Activated CD4-positive, alpha-beta memory T cell treated with anti-CD3 and anti-CD28 coated beads for 36 hours (primary cell): ENCODE results near the gene GAL3ST3. TPM values are rescaled to one million over a fixed set of nuclear protein-coding genes. Genes with fewer than 3 reads are reported as not detected.

Experiments
- CTCF ChIA-PET: fragments of 350-600 bp; sonication (Branson Sonifier 250); formaldehyde crosslinking; loops from one replicate; lab custom pipeline; 2021; ENCODE audit warnings: antibody characterized with exemption, inconsistent platforms; lab: Charles Lee
- POLR2A ChIA-PET: fragments of 350-600 bp; sonication (Branson Sonifier 250); formaldehyde crosslinking; loops from one replicate; lab custom pipeline; 2021; ENCODE audit warnings: antibody characterized with exemption; lab: Charles Lee
- DNase-seq: peaks from one replicate; pipeline ENCODE4 v3.0.0-alpha.2; 2020
- H3K27ac Mint-ChIP-seq: one replicate; pipeline ENCODE4 v1.8.0; 2021; ENCODE audit warnings: mixed read lengths
- H3K27me3 Mint-ChIP-seq: one replicate; pipeline ENCODE4 v1.8.0; 2021; ENCODE audit warnings: mixed read lengths
- H3K36me3 Mint-ChIP-seq: one replicate; pipeline ENCODE4 v1.8.0; 2021; ENCODE audit warnings: mixed read lengths
- H3K4me1 Mint-ChIP-seq: one replicate; pipeline ENCODE4 v1.8.0; 2021; ENCODE audit warnings: low read depth, mixed read lengths
- H3K4me3 Mint-ChIP-seq: one replicate; pipeline ENCODE4 v1.8.0; 2021; ENCODE audit warnings: mild to moderate bottlenecking, mixed read lengths
- H3K9me3 Mint-ChIP-seq: one replicate; pipeline ENCODE4 v1.8.0; 2021; ENCODE audit warnings: mixed read lengths
- intact Hi-C: fragments of 100-400 bp; cut with micrococcal nuclease; formaldehyde crosslinking; loops from one replicate; pipeline ENCODE4 v1.15.1; 2023
- total RNA-seq, 2 experiments: library from RNA; stranded (reverse); gene quantifications; one replicate each; pipeline ENCODE4 v1.2.3, GENCODE V29; 2021

The GAL3ST3 gene
- total RNA-seq, 2 experiments from 2014 or later = not detected

- H3K4me1 Mint-ChIP-seq = peaks cover 22% of the 10 kb centered on the region
- intact Hi-C loops = no loop called here
- no peak overlapping the region for H3K4me3 Mint-ChIP-seq
- no peaks in the 10 kb centered on the region for H3K36me3 Mint-ChIP-seq
- ChIA-PET POLR2A (no interaction called here), CTCF (interaction anchor here (1.8 to 2.2 kb wide), 2 partner anchors 136 to 309 kb away, joined by 6 to 11 read pairs; partner anchors contain the start of gene KAT5)
- DNase-seq = peak; percentile 56
- no peaks in the 10 kb centered on the region for H3K9me3 Mint-ChIP-seq
- H3K27me3 Mint-ChIP-seq = peaks cover 6% of the 10 kb centered on the region
- H3K27ac Mint-ChIP-seq = no peak overlapping the region
These were observed 28.2 kb downstream of the GAL3ST3 start for GRCh38 chr11:66020618-66021357.

GRCh38 chr11:66020212-66020611 lies 28.7 kb downstream of the GAL3ST3 start:
- Mint-ChIP-seq H3K4me3 (no peak overlapping the region), H3K27me3 (peaks cover 6% of the 10 kb centered on the region), H3K4me1 (peaks cover 22% of the 10 kb centered on the region), H3K27ac (no peak overlapping the region), H3K36me3 (no peaks in the 10 kb centered on the region), H3K9me3 (no peaks in the 10 kb centered on the region)
- DNase-seq = no peak
- intact Hi-C loops = no loop called here
- POLR2A ChIA-PET = no interaction called here
- CTCF ChIA-PET = interaction anchor here (1.8 kb wide), 1 partner anchor 136 kb away, joined by 6 read pairs; no protein-coding TSS in a partner anchor

DNA sequence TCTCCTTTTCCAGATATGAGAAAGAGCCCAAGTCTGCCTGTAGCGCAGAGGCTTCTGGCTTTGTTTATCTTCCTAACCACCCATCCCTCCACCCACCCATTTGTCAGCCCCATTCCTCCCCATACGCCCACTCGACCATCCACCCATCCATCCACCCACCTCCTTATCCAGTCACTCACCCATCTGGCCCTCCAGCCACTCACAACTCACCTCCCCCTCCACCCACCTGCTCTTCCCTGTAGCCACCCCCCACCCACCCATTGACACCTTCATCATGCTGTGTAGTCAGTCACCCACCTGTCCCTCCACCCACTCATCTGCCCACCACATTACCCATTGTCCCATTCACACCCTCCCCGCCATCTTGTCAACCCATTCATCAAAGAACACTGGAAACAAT lies 31.6 kb downstream of the GAL3ST3 start:
- no peaks in the 10 kb centered on the region for H3K9me3 Mint-ChIP-seq
- CTCF ChIA-PET = no interaction called here
- no peak overlapping the region for H3K27ac Mint-ChIP-seq
- POLR2A ChIA-PET = no interaction called here
- no peaks in the 10 kb centered on the region for H3K36me3 Mint-ChIP-seq
- no peak for DNase-seq
- H3K4me3 Mint-ChIP-seq = no peak overlapping the region
- intact Hi-C loops = no loop called here
- H3K4me1 Mint-ChIP-seq = peaks cover 18% of the 10 kb centered on the region
- peaks cover 14% of the 10 kb centered on the region for H3K27me3 Mint-ChIP-seq

- no peaks in the 10 kb centered on the region for H3K36me3 Mint-ChIP-seq
- H3K27me3 Mint-ChIP-seq = peaks cover 18% of the 10 kb centered on the region
- H3K4me1 Mint-ChIP-seq = peaks cover 17% of the 10 kb centered on the region
- H3K4me3 Mint-ChIP-seq = no peak overlapping the region
- H3K27ac Mint-ChIP-seq = no peak overlapping the region
- DNase-seq = no peak
- POLR2A ChIA-PET = no interaction called here
- CTCF ChIA-PET = no interaction called here
- no peaks in the 10 kb centered on the region for H3K9me3 Mint-ChIP-seq
- intact Hi-C loops = no loop called here
These were observed 32.2 kb downstream of the GAL3ST3 start for GRCh38 chr11:66016793-66017177.

DNA sequence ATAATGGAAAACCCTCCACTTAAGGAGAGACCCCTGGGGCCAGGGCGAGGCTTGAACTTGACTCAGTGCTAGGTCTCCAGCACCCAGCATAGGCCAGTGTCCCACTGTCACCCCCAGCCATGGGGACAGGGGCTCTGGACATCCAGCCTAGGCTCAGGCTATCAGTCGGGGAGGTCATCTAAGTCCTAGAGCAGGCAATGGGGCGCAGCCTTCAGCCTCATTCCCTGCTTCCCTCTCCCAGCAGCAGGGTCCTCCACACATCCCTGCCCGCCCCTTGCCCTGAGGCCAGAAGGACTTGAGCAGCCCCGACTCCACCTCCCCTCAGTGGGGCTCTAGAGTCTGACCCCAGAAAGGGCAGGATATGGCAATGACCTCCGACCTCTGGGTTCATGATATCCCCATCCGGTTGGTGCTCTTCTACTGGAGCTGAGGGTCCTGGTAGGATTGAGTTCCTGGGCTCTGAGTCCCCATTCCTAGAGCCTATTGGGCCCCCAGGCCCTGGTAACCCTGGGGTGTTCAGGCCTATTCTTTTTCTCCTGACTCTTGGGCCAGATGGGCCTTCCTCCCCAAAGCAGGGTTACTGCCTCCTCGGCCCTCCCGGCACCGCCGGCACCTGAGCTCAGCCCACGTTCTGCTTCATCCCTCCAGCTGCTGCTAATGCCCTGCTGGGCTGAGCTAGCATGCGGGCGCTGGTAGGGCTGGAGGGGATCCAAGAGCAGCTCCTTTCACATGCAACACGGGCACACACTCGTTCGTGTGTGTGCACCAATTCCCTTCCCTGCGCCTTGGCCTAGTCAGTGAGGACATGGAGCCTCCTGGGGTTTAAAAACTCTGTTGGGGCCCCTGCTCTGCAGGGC lies 32.8 kb downstream of the GAL3ST3 start:
- ChIA-PET CTCF (no interaction called here), POLR2A (no interaction called here)
- Mint-ChIP-seq H3K4me1 (peaks cover 12% of the 10 kb centered on the region), H3K36me3 (no peaks in the 10 kb centered on the region), H3K27me3 (peaks cover 21% of the 10 kb centered on the region), H3K4me3 (no peak overlapping the region), H3K9me3 (no peaks in the 10 kb centered on the region), H3K27ac (no peak overlapping the region)
- intact Hi-C loops = no loop called here
- DNase-seq = no peak

DNA sequence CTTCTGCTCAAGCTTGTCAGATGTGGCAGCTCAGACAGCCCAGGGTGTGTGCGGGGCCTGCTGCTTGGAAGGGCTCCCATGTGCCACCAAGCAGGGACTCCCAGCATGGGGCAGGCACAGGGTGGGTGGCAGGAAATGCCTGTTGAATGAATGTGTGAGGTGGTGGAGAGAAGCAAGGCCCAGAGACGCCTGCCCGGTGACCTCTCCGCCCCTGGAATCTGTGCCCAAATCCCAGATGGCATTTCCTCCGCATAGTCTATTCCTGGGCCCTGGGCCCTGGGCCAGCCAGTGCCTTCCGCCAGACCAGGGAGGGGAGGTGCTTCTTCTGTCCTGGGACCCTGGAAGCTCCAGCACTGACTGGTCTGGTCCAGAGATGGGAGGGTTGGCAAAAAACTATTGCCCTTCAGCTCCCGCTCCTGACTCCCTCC lies 33.5 kb downstream of the GAL3ST3 start:
- Mint-ChIP-seq H3K4me3 (no peak overlapping the region), H3K36me3 (no peaks in the 10 kb centered on the region), H3K4me1 (peaks cover 10% of the 10 kb centered on the region), H3K27ac (no peak overlapping the region), H3K27me3 (peaks cover 21% of the 10 kb centered on the region), H3K9me3 (no peaks in the 10 kb centered on the region)
- POLR2A ChIA-PET = no interaction called here
- intact Hi-C loops = no loop called here
- DNase-seq = no peak
- CTCF ChIA-PET = no interaction called here

DNA sequence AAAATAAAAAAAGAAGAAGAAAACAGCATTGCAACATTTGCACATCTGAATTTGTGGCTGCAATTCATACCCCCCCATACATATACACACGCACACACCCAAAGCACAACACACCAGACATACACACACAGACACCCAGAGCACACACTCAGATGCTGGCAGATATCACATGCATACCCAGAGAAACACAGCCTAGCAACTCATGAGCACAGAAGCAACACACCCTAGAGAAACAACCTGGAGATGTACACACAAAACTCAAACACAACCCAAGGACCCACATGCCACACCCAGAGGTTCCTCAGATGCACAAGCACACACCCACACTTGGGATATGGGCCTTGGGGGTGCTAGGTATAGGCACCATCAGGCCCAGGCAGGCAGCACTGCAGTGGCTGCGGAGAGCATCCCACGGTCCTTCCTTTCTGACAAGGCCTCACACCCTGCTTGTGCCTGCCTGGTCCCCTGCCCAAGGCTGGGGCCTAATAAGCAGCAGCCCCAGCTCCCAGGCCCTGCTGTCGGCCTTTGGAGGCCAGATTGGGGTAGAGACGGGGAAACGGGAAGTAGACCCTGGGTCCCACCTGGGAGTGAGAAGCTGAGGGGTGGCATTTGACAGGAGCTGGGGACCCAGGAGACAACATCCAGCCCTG lies 34.0 kb downstream of the GAL3ST3 start:
- H3K4me3 Mint-ChIP-seq = no peak overlapping the region
- ChIA-PET POLR2A (no interaction called here), CTCF (no interaction called here)
- peaks cover 9% of the 10 kb centered on the region for H3K4me1 Mint-ChIP-seq
- no peak for DNase-seq
- intact Hi-C loops = no loop called here
- H3K36me3 Mint-ChIP-seq = no peaks in the 10 kb centered on the region
- H3K9me3 Mint-ChIP-seq = no peaks in the 10 kb centered on the region
- H3K27ac Mint-ChIP-seq = peak overlapping the region; percentile 3
- peaks cover 21% of the 10 kb centered on the region for H3K27me3 Mint-ChIP-seq

DNA sequence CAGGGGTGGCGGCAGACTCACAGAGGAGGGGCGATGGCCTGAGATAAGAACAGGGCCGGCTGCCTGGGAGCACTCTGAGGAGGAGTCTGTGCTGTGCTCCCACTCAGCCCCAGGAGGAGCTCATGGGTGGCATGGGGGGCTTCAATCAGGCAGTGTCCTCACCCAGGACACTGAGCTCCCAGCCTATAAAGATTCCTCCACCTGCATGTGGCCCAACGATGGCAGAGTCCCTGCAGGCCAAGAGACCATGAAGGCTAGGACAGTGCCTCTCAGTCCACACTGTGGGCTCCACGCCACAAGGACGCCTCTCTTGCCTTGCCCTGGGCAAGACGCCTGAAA lies 35.2 kb downstream of the GAL3ST3 start:
- H3K4me1 Mint-ChIP-seq = peaks cover 9% of the 10 kb centered on the region
- ChIA-PET CTCF (interaction anchor here (1.2 to 4.1 kb wide), 2 partner anchors 9 to 24 kb away, joined by 3 to 21 read pairs; no protein-coding TSS in a partner anchor), POLR2A (no interaction called here)
- no peaks in the 10 kb centered on the region for H3K9me3 Mint-ChIP-seq
- no peak overlapping the region for H3K27ac Mint-ChIP-seq
- no peaks in the 10 kb centered on the region for H3K36me3 Mint-ChIP-seq
- peaks cover 21% of the 10 kb centered on the region for H3K27me3 Mint-ChIP-seq
- no peak for DNase-seq
- intact Hi-C loops = no loop called here
- no peak overlapping the region for H3K4me3 Mint-ChIP-seq

DNA sequence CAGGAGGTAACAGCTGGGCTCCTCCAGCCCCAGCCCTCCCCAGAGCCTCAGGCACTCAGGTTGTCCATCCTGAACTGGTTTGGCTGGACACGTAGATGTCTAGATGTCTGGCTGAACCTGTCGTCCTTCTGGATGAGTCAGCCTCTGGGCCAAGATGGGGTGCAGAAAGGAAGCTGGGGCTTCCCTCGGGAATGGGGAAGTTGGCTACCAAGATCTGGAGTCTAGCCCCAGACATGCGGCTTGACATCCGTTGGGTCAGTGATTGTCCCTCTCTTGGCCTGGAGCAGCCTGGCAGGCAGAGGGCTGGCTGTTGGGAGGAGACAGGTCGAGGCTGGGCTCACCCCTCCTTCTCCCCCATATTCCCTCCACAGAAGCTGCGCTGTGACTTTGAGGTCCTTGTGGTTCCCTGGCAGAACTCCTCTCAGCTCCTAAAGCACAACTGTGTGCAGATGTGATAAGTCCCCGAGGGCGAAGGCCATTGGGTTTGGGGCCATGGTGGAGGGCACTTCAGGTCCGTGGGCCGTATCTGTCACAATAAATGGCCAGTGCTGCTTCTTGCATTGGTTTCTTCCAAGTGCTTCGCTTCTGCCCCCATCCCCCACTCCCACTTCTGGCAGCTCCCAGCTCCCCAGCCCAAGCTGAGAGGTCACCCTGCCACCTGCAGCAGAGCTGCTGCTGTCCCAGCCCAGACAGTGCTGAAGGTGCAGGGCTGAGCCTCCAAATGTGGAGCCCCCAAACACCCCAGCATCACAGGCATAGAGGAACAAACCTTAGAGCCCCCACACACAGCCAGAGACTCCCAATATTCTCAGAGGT lies 35.8 kb downstream of the GAL3ST3 start:
- ChIA-PET CTCF (interaction anchor here (1.2 to 4.1 kb wide), 2 partner anchors 9 to 23 kb away, joined by 3 to 21 read pairs; no protein-coding TSS in a partner anchor), POLR2A (no interaction called here)
- H3K4me3 Mint-ChIP-seq = no peak overlapping the region

DNA sequence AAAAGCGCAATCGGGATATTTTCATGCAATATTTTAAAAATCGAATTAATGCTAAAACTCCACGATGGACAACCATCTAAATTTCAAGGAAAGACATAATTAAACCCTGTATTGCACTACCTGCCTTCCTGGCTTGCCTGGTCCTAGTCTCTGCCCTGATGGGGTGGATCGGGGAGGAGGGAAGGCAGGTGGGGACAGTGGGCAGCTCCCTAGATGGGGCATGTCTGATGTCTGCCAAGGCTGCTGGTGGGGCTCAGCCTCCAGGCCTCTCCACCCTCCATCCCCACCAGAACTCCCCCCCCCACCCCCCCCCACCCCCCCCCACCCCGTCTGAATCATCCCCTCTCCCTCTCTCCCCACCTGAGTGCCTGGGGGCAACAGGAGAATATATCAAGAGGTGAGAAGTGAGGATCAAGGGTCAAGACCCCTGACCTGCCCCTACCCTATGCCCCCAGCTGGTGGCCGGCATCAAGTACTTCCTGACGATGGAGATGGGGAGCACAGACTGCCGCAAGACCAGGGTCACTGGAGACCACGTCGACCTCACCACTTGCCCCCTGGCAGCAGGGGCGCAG lies 36.5 kb downstream of the GAL3ST3 start:
- Mint-ChIP-seq H3K27me3 (peaks cover 21% of the 10 kb centered on the region), H3K27ac (no peak overlapping the region), H3K4me1 (peaks cover 6% of the 10 kb centered on the region), H3K9me3 (no peaks in the 10 kb centered on the region), H3K4me3 (no peak overlapping the region), H3K36me3 (no peaks in the 10 kb centered on the region)
- DNase-seq = no peak
- CTCF ChIA-PET = interaction anchor here (0.7 to 4.1 kb wide), 5 partner anchors 10 to 233 kb away, joined by 3 to 21 read pairs (median 3); partner anchors contain the start of gene FIBP
- POLR2A ChIA-PET = no interaction called here
- intact Hi-C loops = no loop called here

More for the DNA sequence above, 35.8 kb downstream of the GAL3ST3 start:
- no peaks in the 10 kb centered on the region for H3K9me3 Mint-ChIP-seq
- H3K27me3 Mint-ChIP-seq = peaks cover 21% of the 10 kb centered on the region
- H3K36me3 Mint-ChIP-seq = no peaks in the 10 kb centered on the region
- DNase-seq = no peak
- intact Hi-C loops = no loop called here
- H3K4me1 Mint-ChIP-seq = peaks cover 9% of the 10 kb centered on the region
- H3K27ac Mint-ChIP-seq = no peak overlapping the region

DNA sequence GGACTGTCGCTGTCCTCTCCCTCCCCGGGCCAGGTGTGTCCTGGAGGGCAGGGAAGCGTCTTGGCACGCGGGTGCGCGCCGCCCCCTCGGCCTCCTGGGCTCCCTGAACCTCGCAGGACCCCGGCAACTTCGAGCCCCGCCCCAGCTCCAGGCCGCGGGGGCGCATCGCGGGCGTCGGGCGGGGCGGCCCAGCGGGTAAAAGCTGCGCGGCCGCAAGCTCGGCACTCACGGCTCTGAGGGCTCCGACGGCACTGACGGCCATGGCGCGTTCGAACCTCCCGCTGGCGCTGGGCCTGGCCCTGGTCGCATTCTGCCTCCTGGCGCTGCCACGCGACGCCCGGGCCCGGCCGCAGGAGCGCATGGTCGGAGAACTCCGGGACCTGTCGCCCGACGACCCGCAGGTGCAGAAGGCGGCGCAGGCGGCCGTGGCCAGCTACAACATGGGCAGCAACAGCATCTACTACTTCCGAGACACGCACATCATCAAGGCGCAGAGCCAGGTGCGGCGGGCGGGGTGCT lies 37.1 kb downstream of the GAL3ST3 start, which contains the start of gene CST6:
Gene CST6, plus strand, starts transcription at position 224 of the 519 bp plus-strand sequence. Its CDS starts 37 bp downstream, at position 261.
- ChIA-PET CTCF (interaction anchor here (0.7 to 4.1 kb wide), 4 partner anchors 11 to 232 kb away, joined by 3 to 21 read pairs (median 6); partner anchors contain the start of gene FIBP), POLR2A (no interaction called here)
- Mint-ChIP-seq H3K27me3 (peaks cover 21% of the 10 kb centered on the region), H3K4me3 (no peak within 1 kb of the TSS), H3K27ac (no peak within 1 kb of the TSS), H3K9me3 (no peaks in the 10 kb centered on the region), H3K36me3 (no peaks in the 10 kb centered on the region), H3K4me1 (peaks cover 2% of the 10 kb centered on the region)
- intact Hi-C loops = no loop called here
- DNase-seq = no peak
